WTC11 (cell line): Measurements from ENCODE around the gene ERGIC3. TPM values are rescaled to one million over a fixed set of nuclear protein-coding genes. Genes with fewer than 3 reads are reported as not detected.

Source experiments
- ATAC-seq: fragments of 200-7000 bp; cut with Tn5 transposase; 2 replicates; pipeline ENCODE4 v1.10.0; 2021; ENCODE audit warnings: mild to moderate bottlenecking, moderate library complexity
- CTCF ChIA-PET: fragments of 300-600 bp; sonication (Branson Sonifier 250); formaldehyde crosslinking; loops from one replicate; lab custom pipeline; 2021; ENCODE audit warnings: antibody characterized with exemption; lab: Charles Lee
- POLR2A ChIA-PET: fragments of 350-600 bp; sonication (Branson Sonifier 250); formaldehyde crosslinking; loops from one replicate; lab custom pipeline; 2021; ENCODE audit warnings: antibody characterized with exemption; lab: Charles Lee
- DNase-seq: peaks from one replicate; pipeline ENCODE4 v3.0.0; 2021; ENCODE audit warnings: low spot score
- H3K27ac Mint-ChIP-seq: 2 replicates; pipeline ENCODE4 v1.8.0; 2021; ENCODE audit warnings: mixed read lengths
- H3K27me3 Mint-ChIP-seq: 2 replicates; pipeline ENCODE4 v1.8.0; 2021; ENCODE audit warnings: low read depth, mild to moderate bottlenecking, moderate library complexity, mixed read lengths
- H3K36me3 Mint-ChIP-seq: 2 replicates; pipeline ENCODE4 v1.8.0; 2021; ENCODE audit warnings: mixed read lengths
- H3K4me1 Mint-ChIP-seq: 2 replicates; pipeline ENCODE4 v1.8.0; 2022; ENCODE audit warnings: mixed read lengths
- H3K4me3 Mint-ChIP-seq: 2 replicates; pipeline ENCODE4 v1.8.0; 2021; ENCODE audit warnings: mild to moderate bottlenecking, moderate library complexity, mixed read lengths
- H3K9me3 Mint-ChIP-seq: 2 replicates; pipeline ENCODE4 v1.8.0; 2021; ENCODE audit warnings: mixed read lengths
- AR ChIP-seq: fragments of 250-450 bp; sonication (Bioruptor Pico); IDR thresholded peaks from 2 replicates; pipeline ENCODE4 v1.9.0; 2021; ENCODE audit warnings: mild to moderate bottlenecking
- CBFB ChIP-seq: sonication (generic); formaldehyde crosslinking; IDR thresholded peaks from 2 replicates; pipeline ENCODE4 v1.8.1; 2022; ENCODE audit warnings: mild to moderate bottlenecking, low read depth, missing genetic modification reagents
- CREB1 ChIP-seq: sonication (generic); formaldehyde crosslinking; IDR thresholded peaks from 2 replicates; pipeline ENCODE4 v1.8.0; 2023; ENCODE audit warnings: mild to moderate bottlenecking, missing genetic modification reagents
- E2F4 ChIP-seq: sonication (generic); formaldehyde crosslinking; IDR thresholded peaks from 2 replicates; pipeline ENCODE4 v1.8.1; 2022; ENCODE audit warnings: low read depth, mild to moderate bottlenecking, moderate library complexity, missing genetic modification reagents, borderline replicate concordance
- FOXJ3 ChIP-seq: sonication (generic); formaldehyde crosslinking; IDR thresholded peaks from 2 replicates; pipeline ENCODE4 v1.9.0; 2021; ENCODE audit warnings: missing genetic modification reagents, mild to moderate bottlenecking, borderline replicate concordance
- NR1H2 ChIP-seq: sonication (generic); formaldehyde crosslinking; IDR thresholded peaks from 2 replicates; pipeline ENCODE4 v1.9.0; 2021; ENCODE audit warnings: mild to moderate bottlenecking, moderate library complexity, missing genetic modification reagents
- PREB ChIP-seq: sonication (generic); formaldehyde crosslinking; IDR thresholded peaks from 2 replicates; pipeline ENCODE4 v1.8.1; 2022; ENCODE audit warnings: mild to moderate bottlenecking, missing genetic modification reagents, moderate library complexity, borderline replicate concordance
- RELA ChIP-seq: sonication (generic); formaldehyde crosslinking; IDR thresholded peaks from 2 replicates; pipeline ENCODE4 v1.8.1; 2022; ENCODE audit warnings: missing genetic modification reagents, mild to moderate bottlenecking, borderline replicate concordance
- TCF7 ChIP-seq: sonication (generic); formaldehyde crosslinking; IDR thresholded peaks from 2 replicates; pipeline ENCODE4 v1.8.0; 2022; ENCODE audit warnings: mild to moderate bottlenecking, low read depth, missing genetic modification reagents, moderate library complexity
- ZBTB43 ChIP-seq: sonication (generic); formaldehyde crosslinking; IDR thresholded peaks from 2 replicates; pipeline ENCODE4 v1.8.1; 2023; ENCODE audit warnings: mild to moderate bottlenecking, missing genetic modification reagents
- ZNF219 ChIP-seq: sonication (generic); formaldehyde crosslinking; IDR thresholded peaks from 2 replicates; pipeline ENCODE4 v1.8.0; 2023; ENCODE audit warnings: missing genetic modification reagents, mild to moderate bottlenecking, borderline replicate concordance
- ZNF232 ChIP-seq: sonication (generic); formaldehyde crosslinking; IDR thresholded peaks from 2 replicates; pipeline ENCODE4 v1.8.0; 2022; ENCODE audit warnings: mild to moderate bottlenecking, missing genetic modification reagents
- ZNF512 ChIP-seq: sonication (generic); formaldehyde crosslinking; IDR thresholded peaks from 2 replicates; pipeline ENCODE4 v1.8.1; 2022; ENCODE audit warnings: missing genetic modification reagents, borderline replicate concordance
- ZSCAN18 ChIP-seq: fragments of 250-450 bp; sonication (Bioruptor Pico); IDR thresholded peaks from 2 replicates; pipeline ENCODE4 v2.1.2; 2022; ENCODE audit warnings: mild to moderate bottlenecking, moderate library complexity
- total RNA-seq: library from RNA; stranded (reverse); gene quantifications from 3 replicates; pipeline ENCODE4 v1.2.3, GENCODE V29; 2021

Gene ERGIC3
- total RNA-seq, 1 experiment from 2014 or later = 168 TPM

- TF ChIP-seq NR1H2 (CRISPR knock-in tag) (no peak), ZNF232 (CRISPR knock-in tag) (no peak), ZBTB43 (CRISPR knock-in tag) (no peak), TCF7 (CRISPR knock-in tag) (no peak)
These were observed 35.7 kb upstream of the ERGIC3 start (continued) for GRCh38 chr20:35506179-35506578.

GRCh38 chr20:35506872-35507638 lies 34.8 kb upstream of the ERGIC3 start:
- ATAC-seq (no peak), DNase-seq (no peak)
- Mint-ChIP-seq H3K27me3 (no peaks in the 10 kb centered on the region), H3K4me1 (no peaks in the 10 kb centered on the region), H3K9me3 (no peaks in the 10 kb centered on the region), H3K27ac (no peak overlapping the region), H3K4me3 (no peak overlapping the region), H3K36me3 (peaks cover 53% of the 10 kb centered on the region)
- no peak for TF ChIP-seq FOXJ3 (CRISPR knock-in tag)
- POLR2A ChIA-PET = no interaction called here
- CTCF ChIA-PET = interaction anchor here (0.8 to 1.0 kb wide), 2 partner anchors 19 to 41 kb away, joined by 3 read pairs; no protein-coding TSS in a partner anchor

GRCh38 chr20:35508493-35509218 lies 33.2 kb upstream of the ERGIC3 start:
- no peaks in the 10 kb centered on the region for H3K27me3 Mint-ChIP-seq
- TF ChIP-seq CREB1 (CRISPR knock-in tag) (no peak), E2F4 (CRISPR knock-in tag) (no peak)
- H3K4me3 Mint-ChIP-seq = no peak overlapping the region
- ATAC-seq (no peak), DNase-seq (no peak)
- ChIA-PET POLR2A (no interaction called here), CTCF (no interaction called here)
- H3K27ac Mint-ChIP-seq = no peak overlapping the region
- H3K36me3 Mint-ChIP-seq = peaks cover 38% of the 10 kb centered on the region
- H3K4me1 Mint-ChIP-seq = no peaks in the 10 kb centered on the region
- no peaks in the 10 kb centered on the region for H3K9me3 Mint-ChIP-seq

GRCh38 chr20:35510951-35511735 lies 30.7 kb upstream of the ERGIC3 start:
- no peaks in the 10 kb centered on the region for H3K4me1 Mint-ChIP-seq
- H3K4me3 Mint-ChIP-seq = no peak overlapping the region
- H3K36me3 Mint-ChIP-seq = peaks cover 27% of the 10 kb centered on the region
- H3K27me3 Mint-ChIP-seq = no peaks in the 10 kb centered on the region
- DNase-seq = no peak
- no peak overlapping the region for H3K27ac Mint-ChIP-seq
- ChIA-PET POLR2A (no interaction called here), CTCF (interaction anchor here (0.5 to 2.0 kb wide), 8 partner anchors 15 to 383 kb away, joined by 3 to 10 read pairs (median 5); partner anchors contain the start of gene ERGIC3)
- no peak; the same call in 1 of the 2 replicates for ATAC-seq
- H3K9me3 Mint-ChIP-seq = no peaks in the 10 kb centered on the region
- TF ChIP-seq ZSCAN18 (no peak), ZNF512 (no peak), AR (no peak), ZNF219 (no peak), CBFB (CRISPR knock-in tag) (no peak), RELA (no peak), ZBTB43 (CRISPR knock-in tag) (no peak), PREB (CRISPR knock-in tag) (no peak)
